D341Med (cell line): ENCODE measurements around the gene WDFY2.

Experiments
- DNase-seq: peaks from one replicate; pipeline ENCODE4 v3.0.0; 2012; ENCODE audit warnings: low spot score

The WDFY2 gene

GRCh38 chr13:51601601-51602565 lies 17.6 kb downstream of the WDFY2 start:
- no peak for DNase-seq

- DNase-seq: no peak
These were observed 19.5 kb downstream of the WDFY2 start for GRCh38 chr13:51603716-51604115.

- no peak for DNase-seq
These were observed 21.4 kb downstream of the WDFY2 start for GRCh38 chr13:51605698-51606097.

GRCh38 chr13:51607165-51607564 lies 22.9 kb downstream of the WDFY2 start:
- DNase-seq: no peak

- no peak for DNase-seq
These were observed 24.7 kb downstream of the WDFY2 start for GRCh38 chr13:51608857-51609406.

- DNase-seq: no peak
These were observed 28.6 kb downstream of the WDFY2 start for GRCh38 chr13:51612867-51613266.

GRCh38 chr13:51613535-51613934 lies 29.3 kb downstream of the WDFY2 start:
- DNase-seq: no peak

- peak; percentile 69 for DNase-seq
These were observed 30.1 kb downstream of the WDFY2 start for GRCh38 chr13:51614350-51614786.

- no peak for DNase-seq
These were observed 34.4 kb downstream of the WDFY2 start for GRCh38 chr13:51618626-51619025.

- no peak for DNase-seq
These were observed 35.4 kb downstream of the WDFY2 start for GRCh38 chr13:51619614-51620013.

- no peak for DNase-seq
These were observed 36.1 kb downstream of the WDFY2 start for GRCh38 chr13:51620165-51620983.

- no peak for DNase-seq
These were observed 37.3 kb downstream of the WDFY2 start for GRCh38 chr13:51621602-51622001.

- DNase-seq: no peak
These were observed 39.2 kb downstream of the WDFY2 start for GRCh38 chr13:51623473-51623872.

- no peak for DNase-seq
These were observed 39.9 kb downstream of the WDFY2 start for GRCh38 chr13:51624207-51624606.

- no peak for DNase-seq
These were observed 40.6 kb downstream of the WDFY2 start for GRCh38 chr13:51624695-51625345.

- no peak for DNase-seq
These were observed 41.5 kb downstream of the WDFY2 start for GRCh38 chr13:51625555-51626345.

GRCh38 chr13:51626749-51627148 lies 42.5 kb downstream of the WDFY2 start:
- no peak for DNase-seq

- DNase-seq: no peak
These were observed 44.0 kb downstream of the WDFY2 start for GRCh38 chr13:51628059-51628852.

GRCh38 chr13:51629491-51630287 lies 45.4 kb downstream of the WDFY2 start:
- DNase-seq: no peak

GRCh38 chr13:51630288-51630615 lies 46.0 kb downstream of the WDFY2 start:
- no peak for DNase-seq
